NCI-H2081 treated with DMSO at 0.1 percent for 48 hours (cell line): ENCODE results near the gene STX16.

Experiments used
- DNase-seq: peaks from one replicate; lab custom pipeline; 2025; lab: John Stamatoyannopoulos, UW

The STX16 gene

GRCh38 chr20:58698741-58699622 is 47.9 kb downstream of the STX16 start:
- no peak for DNase-seq

DNA sequence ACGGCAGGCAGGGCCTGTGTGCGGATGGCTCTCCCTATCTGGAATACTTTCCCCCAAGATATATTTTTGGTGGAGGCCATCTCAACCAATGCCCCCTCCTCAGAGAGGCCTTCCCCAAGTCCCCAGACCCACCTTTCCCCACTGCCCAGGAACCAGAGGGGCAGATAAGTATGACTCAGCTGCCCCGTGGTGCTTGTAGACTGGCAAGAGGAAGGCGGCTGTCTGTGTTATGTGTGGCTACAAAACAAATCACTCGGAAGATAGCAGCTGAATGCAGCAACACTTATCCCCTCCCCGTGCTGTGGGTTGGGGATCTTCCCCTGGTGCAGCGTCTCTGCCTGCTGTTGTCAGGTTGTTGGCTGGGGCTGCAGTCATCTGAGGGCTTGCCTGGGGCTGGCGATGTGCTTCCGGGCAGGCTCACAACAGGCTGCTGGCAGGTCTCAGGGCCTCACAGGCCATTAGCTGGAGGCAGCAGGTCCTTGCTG is 48.6 kb downstream of the STX16 start:
- DNase-seq: no peak

DNA sequence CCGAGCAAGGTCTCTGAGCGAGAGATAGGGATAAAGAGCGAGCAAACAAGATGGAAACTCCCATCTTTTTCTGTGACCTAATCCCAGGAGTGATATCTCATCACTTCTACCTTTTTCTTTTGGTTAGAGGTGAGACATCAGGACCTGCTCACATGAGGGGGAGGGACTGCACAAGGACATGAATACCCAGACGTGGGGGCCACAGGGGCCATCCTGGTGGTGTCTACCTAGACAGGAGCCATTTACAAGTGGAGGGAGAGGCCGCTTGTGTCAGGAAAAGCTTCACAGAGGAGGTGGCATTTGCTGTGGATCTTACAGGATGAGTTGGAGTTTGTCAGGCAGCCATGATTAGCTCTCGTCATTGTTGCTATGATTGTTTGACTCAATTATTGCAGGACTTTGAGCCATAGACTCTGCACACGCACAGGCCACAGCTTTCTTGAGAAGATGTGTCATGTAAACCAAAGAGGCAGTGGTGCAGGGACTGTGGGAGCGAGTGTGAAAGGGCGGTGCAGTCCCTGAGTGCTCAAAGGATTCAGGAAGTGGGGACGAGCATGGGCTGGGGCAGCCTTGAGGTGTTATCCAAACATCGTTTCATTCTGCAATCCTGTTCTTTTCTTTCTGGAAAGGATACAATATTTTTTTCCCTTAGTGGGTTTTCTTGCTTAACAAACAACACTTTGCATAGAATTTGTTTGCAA is 49.2 kb downstream of the STX16 start:
- DNase-seq: no peak

DNA sequence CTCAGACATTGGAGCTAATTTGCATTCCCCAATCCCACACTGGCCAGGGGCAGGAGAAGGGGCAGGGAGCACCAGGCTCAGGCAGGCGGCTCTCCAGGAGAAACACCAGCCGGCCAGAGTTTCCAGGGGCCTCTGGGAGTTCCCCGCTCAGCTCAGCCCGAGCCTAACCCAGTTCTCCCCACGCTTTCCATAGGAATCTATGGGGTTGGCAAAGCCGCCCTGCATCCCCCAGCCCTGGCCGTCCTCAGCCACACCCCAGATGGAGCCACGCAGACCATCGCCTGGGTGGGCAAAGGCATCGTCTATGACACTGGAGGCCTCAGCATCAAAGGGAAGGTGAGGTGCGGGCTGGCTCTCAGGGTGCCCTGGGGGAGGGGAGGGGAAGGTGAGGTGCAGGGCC is 49.7 kb downstream of the STX16 start:
- DNase-seq: no peak

DNA sequence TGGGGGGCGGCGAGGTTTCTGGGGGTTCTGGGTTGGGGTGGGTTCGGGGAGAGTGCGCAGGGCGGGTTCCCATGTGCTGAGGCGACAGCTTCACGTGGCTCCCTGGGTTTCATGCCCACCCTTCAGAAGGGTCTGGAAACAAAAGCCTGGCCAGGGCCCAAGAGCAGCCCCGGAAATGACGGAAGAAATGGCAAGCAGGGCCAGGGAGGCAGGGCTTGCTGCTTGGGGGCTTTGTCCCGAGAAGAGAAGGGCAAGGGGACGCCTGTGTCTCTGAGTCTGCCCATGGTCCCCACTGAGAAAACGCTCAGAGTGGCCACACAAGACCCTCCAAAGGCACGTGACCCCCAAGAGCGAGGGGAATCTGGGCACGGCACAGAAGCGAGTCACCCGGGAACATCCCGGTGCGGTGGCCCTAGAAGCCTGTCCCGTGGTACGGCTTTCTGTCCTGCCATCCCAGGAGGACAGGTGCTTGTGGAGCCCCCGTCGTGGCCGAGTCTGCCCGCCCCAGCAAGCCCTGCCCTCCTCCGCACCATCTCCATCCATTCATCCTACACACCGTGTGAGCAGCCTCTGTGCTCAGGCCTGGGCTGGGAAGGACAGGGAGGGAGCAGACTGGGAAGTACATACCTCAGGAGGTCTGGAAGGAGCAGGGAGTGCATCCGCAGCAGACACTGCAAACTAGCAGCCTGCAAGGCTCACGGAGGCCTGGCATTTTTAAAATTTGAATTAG is 50.5 kb downstream of the STX16 start:
- DNase-seq: no peak

- DNase-seq: no peak
These were observed 51.1 kb downstream of the STX16 start for GRCh38 chr20:58702161-58702510.

DNA sequence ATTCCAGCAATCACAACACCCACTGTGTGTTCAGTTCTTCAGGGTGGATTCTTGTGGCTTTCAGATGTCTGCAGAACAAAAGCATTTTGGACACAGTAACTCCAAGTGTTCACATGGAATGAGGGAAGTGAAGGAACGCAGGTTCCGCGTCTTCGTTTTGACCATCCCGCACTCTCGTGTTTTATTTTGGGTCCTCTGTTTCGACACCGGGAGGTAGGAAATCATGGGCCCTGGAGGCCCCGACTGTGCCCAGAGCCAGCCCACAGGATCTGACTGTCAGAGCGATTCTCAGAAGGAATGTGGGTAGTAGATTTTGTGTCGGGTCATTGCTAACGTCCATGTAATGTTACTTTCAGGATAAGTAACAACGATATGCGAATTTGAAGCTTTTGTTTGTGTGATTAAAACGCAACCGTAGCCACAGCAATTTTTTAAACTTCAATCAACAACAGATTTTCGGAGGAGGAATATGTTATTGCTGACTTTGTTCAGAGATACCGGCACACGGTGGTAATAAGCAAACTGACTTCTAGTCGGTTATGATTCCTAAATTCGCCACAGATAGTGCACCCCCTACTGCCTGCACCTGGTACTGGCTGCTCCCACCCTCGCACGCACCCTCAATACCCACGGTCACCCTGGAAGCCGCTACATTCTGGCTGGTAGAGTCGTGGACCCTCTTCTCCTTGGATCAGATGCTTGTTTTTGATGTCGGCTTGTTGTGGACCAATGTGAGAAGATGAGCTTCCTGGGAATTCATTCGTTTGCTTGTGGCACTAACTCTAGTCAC is 52.0 kb downstream of the STX16 start:
- no peak for DNase-seq

DNA sequence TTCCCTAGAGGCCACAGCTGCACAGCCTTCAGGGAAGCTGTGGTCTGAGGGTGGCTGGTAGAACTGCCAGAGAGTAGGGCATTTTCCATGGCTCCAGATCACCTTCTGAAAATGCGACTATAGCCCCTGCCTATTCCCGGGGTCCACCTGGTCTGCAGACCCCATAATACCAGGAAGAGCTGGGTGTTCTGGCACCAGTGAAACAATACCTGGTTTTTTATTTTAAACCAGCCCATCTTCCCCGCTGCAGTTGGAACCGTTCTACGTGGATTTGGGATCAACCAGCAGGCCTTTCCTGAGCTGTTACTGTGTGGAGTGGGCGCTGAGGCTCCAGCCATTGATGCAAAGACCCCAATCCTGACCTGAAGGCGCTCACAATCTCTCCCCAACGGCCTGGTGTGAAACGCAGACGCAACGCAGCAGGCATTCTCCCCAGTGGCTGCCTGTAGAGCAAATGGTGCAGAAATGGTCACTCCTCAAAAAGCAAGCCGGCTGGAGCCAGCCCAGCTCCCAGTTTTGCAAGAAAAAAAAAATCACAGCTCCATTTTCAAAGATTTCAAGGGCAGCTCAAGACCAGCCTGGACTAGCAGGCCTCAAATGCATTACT is 52.8 kb downstream of the STX16 start:
- DNase-seq: no peak

GRCh38 chr20:58705208-58705926 is 54.3 kb downstream of the STX16 start:
- no peak for DNase-seq

DNA sequence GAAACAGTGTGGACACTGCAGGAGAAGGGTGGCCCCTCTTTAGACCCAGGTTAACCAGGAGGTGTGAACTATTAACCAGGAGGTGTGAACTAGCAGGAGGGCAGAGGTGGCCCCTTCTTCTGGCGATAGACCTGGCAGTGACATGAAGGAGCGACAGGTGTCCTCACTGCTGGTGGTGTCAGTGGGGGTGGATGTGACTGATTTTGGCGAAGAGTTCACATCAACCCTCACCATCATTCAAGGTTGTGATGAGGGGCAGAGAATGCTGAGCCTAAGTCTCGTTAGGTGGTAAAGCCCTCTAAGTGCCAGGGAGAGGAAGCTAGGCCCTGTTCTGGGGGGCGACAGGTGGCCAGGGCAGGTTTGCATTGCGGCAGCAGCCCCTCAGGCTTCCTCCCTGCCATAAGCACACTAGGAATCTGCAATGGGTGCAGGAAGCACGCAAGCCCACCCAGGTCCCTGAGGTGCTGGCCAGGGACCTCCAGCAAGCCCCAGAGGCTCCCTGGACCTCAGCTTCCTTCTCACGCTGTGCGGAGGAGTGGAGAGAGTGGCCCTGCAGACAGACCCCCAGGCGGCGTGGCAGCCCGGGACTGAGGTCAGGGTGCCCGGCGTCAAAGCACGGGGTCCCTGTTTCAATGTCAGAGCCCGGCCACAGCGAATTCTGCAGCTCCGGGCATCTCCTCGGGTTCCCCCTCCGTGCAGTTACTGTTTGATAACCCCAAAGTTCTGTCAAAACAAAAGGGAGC is 55.2 kb downstream of the STX16 start:
- DNase-seq: no peak

GRCh38 chr20:58706975-58707681 is 56.0 kb downstream of the STX16 start:
- no peak for DNase-seq

DNA sequence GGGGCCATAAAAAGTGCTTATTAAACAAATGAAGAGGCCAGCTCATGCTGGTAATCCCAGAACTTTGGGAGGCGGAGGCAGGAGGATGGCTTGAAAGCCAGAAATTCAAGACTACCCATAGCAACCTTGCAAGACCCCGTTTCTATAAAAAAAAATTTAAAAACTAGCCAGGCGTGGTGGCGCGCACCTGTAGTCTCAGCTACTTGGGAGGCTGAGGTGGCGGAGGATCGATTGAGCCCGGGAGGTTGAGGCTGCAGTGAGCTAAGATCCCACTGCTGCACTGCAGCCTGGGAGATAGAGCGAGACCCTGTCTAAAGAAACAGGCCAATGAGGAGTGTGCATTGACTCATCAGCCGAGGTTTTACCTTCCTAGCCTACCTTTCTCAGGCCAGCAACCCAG is 56.7 kb downstream of the STX16 start:
- no peak for DNase-seq

- DNase-seq: no peak
These were observed 57.3 kb downstream of the STX16 start for GRCh38 chr20:58708246-58708931.

DNA sequence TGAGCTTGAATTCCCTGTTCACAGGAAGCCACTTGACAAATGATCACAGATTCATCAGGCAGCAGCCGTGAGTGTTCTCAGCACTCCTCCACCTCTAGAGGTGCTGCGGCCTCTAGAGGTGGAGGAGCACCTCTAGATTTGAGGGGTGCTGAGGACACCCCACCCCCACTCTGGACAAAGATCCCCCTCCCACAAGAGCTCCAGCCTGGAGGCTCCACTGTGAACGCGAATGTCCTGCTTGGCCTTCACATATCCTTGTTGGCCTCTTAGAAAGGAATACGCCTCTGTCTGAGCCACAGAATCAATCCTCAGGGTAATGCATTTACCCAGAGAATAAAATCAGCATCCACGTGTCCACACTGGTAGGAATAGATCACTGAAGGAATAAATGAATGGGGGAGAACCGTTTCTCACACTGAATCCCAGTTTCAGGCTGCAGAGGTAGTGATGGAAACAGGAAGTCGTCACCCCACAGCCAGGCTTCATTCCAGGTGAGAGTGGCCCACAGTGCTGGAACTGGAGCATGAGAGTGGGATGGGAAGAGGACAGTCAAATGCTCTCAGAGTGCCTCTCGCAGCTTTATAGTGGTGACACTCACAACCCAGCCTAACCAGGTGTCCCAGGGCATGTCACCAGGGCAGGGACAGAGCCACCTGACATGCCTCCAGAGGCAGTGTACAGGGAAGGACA is 58.1 kb downstream of the STX16 start:
- no peak for DNase-seq

DNA sequence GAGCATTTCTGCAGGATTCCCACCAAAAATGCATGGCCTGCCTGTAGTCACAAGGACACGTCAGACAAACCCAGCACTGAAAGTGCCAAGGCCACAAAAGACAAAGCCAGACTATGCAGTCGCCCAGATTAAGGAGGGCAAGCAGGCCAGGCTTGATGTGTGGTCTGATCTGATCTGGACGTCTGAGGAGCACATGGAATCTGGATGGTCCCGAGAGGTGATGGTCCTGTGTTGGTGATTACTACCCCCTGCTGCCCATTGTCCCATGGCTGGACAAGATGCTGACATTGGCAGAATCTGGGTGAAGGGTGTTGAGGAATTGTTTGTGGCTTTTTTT is 58.6 kb downstream of the STX16 start:
- DNase-seq: no peak

DNA sequence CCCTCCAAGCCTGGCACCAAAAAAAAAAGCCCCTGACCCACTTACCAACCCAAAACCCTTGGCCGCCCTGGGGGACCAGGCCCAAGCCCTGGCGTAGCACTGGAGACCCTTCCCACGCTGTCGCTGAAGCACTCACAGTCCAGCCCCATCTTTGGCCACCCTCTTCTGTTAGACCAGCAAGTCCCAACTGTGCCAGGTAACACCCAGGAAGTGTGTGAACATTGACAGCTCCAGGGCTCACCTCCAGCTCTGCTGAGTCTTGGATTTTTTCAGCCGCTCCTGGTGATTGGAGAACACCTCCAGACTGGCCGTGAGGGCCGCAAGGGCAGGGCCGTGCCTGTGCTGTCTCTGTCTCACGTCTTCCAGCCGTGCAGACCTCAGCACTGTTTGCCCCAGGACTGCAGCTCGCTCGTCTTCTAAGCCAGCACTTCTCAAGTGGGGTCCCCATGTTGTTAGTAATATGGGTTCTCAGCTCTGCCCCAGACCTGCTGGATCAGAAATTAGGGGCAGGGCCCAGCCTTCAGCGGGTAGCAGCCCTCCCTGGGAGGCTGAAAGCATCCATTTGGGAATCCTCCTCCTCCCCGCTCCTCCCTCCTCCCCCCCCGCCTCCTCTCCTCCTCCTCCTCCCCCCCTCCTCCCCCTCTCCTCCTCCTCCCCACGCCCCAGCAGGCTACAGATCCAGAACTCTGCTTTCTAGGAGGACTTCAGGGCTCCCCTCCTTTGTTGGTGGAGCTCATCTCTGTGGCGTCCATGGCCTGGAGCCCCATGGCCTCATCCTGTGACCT is 59.6 kb downstream of the STX16 start:
- no peak for DNase-seq

DNA sequence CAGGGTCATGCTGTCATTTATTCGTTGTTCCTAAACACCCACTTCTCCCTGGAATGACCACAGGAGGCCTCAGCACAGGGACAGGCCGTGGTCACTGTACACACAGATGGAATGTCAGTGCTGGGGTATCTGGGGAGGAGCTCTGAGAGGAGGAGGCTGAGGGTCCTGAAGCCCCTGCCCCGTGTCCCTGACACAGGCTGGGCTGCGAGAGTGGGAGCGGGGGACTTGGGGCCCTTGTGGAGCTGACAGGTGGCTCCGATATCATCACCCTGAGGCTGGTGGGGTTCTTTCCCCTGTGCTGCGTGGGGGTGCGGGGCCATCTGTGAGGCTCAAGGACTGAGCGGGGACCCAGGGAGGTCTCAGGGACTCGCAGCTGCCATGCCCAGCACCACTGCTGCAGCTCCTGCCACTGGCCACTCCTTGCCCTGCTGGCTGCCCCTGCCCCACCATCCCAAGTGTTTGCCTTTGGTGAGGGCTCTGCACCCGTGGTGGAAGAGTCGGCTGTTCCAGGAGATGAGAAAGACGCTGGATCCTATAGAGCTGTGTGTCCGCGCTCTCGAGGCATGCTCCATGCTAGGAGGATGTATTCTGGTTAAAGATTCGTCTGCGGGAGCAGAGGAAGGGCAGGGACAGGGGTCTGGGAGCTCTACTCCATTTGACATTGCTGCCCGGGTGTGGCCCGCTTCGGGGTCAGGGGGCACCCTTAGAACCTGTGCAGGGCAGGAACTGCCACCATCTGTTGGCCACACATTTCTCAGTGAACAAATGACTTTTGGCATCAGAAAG is 60.4 kb downstream of the STX16 start:
- DNase-seq: no peak
